Fibroblast of mammary gland (primary cell): ENCODE data around the gene PMS1.
A peak's percentile ranks its signal among the peaks of the same experiment; 100 is the strongest.

Source experiments
- DNase-seq: peaks from one replicate; pipeline ENCODE4 v3.0.0-alpha.2; 2010; ENCODE audit warnings: low read depth
- H3K4me3 ChIP-seq: 2 replicates; pipeline ENCODE4 v1.5.1; 2011; ENCODE audit warnings: low read depth, mild to moderate bottlenecking, low read length, moderate library complexity; ENCODE audit not compliant: control insufficient read depth
- TF ChIP-seq, protein P1 (sequence below): conservative IDR thresholded peaks from 2 replicates; pipeline ENCODE4 v1.5.1; 2011; ENCODE audit warnings: low read depth, low read length, inconsistent platforms; ENCODE audit not compliant: control insufficient read depth, insufficient read depth

PMS1 gene

DNA sequence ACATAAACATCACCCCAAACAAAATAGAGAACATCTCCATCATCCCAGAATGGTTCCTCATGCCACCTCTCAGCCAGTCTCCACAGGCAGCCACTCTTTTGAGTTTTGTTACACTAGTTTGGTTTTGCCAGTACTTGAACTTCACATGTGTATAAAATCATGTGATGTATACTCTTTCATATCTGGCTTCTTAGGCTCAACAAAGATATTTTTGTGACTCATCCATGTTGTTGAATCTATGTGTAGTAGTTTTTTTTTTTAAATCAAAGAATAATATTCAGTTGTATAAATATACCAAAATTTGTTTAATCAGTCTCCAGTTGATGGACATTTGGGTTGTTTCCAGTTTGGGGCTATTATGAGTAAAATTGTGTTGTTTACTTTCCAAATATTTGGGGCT, 75.9 kb downstream of the PMS1 start:
- TF ChIP-seq, protein P1, sequence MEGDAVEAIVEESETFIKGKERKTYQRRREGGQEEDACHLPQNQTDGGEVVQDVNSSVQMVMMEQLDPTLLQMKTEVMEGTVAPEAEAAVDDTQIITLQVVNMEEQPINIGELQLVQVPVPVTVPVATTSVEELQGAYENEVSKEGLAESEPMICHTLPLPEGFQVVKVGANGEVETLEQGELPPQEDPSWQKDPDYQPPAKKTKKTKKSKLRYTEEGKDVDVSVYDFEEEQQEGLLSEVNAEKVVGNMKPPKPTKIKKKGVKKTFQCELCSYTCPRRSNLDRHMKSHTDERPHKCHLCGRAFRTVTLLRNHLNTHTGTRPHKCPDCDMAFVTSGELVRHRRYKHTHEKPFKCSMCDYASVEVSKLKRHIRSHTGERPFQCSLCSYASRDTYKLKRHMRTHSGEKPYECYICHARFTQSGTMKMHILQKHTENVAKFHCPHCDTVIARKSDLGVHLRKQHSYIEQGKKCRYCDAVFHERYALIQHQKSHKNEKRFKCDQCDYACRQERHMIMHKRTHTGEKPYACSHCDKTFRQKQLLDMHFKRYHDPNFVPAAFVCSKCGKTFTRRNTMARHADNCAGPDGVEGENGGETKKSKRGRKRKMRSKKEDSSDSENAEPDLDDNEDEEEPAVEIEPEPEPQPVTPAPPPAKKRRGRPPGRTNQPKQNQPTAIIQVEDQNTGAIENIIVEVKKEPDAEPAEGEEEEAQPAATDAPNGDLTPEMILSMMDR: no peak
- H3K4me3 ChIP-seq: no peak overlapping the region
- peak; percentile 19 for DNase-seq

DNA sequence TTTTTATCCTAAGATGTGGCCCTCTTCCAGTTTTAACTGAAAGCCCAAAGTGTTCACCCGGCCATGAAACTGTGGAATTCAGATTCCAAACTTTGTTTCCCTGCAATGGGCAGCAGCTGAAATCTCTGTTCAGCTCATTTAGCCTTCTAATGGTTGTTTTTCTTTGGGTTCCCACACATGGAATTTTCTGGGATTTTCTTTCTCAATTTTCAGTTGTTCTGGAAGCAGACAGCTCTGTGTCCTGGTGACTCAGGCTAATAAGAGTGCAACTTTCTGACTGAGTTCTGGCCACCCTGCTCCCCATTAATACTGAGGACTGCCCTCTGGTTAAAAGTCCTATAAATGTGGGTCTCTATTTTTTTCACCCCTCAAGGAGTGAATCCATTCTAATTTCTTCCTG, 78.5 kb downstream of the PMS1 start:
- H3K4me3 ChIP-seq: no peak overlapping the region
- TF ChIP-seq, protein P1: no peak
- peak; percentile 8 for DNase-seq

DNA sequence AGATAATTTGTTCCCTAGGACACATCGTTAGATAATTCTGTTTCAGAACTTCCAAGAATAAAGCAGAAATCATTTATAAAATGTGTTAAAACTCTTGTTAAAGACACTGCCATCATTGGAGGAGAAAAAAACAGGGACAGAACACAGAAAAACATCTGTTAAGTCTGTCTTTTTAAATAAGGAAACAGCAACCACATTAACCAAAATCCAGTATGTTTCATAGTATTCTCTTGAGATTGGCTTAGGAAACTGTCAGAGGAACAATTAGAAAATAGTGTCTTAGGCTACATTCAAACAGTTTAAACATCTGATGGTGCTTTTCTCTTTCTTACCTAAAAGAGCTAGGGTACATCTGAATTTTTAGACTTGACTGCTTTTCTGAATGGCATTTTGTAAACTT, 81.6 kb downstream of the PMS1 start:
- H3K4me3 ChIP-seq: no peak overlapping the region
- DNase-seq: peak; percentile 14
- TF ChIP-seq, protein P1: no peak

DNA sequence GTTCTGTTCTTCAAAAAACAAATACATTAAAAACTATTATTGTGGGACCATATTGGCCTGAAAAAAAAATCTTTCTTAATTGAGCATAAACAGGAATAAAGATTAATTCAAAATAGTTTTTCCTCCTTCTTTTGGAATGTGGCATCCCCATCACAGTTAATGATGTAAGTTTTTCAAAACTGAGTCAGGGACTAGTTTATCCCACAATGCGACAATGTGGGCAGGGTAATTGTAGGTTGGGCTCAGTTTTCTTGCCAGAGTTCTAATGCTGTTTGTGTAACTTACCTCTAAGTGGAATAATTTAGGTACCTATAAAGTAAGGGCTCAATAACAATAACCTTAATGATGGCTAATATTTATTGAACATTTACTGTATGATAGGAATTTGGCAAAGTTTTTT, 82.0 kb downstream of the PMS1 start:
- TF ChIP-seq, protein P1: no peak
- H3K4me3 ChIP-seq: no peak overlapping the region
- DNase-seq: peak; percentile 11

DNA sequence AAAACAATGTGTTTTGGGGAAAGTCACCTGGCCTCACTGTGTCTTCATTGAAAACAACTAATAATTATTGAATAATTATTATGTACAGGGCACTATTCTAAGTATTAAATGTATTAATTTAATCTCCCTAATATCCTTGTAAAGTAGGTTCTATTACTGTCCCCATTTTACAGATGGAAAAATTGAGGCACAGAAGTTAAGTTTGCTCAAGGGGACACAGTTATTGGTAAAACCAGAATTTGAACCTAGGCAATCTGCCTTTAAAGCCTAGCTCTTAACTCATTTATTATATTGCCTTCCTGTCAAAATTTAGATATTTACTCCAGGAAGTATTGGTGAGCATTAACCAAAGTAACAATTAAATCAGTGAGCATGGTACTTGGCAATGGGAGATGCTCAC, 84.6 kb downstream of the PMS1 start:
- H3K4me3 ChIP-seq: no peak overlapping the region
- TF ChIP-seq, protein P1: no peak
- DNase-seq: no peak

DNA sequence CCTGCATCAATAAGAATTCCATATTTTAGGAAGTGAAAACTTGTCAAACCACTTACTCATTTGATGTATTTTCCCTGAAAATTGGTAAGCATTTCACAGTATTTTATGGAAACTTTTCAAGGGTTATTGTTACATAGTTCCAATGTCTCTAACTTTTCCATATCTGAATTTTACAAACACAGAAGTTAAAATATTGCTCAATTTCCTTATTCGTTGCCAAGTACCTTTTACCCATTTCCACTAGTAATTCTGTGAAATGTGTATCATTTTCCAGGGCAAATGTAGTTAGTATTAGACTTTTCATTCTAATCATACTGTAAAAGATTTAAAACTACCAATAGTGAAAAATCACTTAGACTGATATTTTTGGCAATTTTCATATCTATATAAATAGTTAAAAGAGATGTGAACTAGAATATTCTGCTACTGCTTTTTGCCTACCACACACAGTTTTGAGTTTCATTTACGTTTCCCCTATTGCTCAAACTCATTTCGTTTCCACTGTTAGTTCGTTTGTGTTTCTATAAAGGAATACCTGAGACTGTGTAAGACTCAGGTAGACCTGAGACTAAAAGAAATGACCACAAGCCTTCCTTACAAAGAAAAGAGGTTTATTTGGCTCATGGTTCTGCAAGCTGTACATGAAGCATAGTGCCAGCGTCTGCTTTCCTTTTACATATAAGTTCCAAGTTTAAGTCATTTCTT, 86.3 kb downstream of the PMS1 start:
- no peak overlapping the region for H3K4me3 ChIP-seq
- peak; percentile 15 for DNase-seq
- TF ChIP-seq, protein P1: no peak
